ENCODE results near the gene SMPD3.

SMPD3 gene

GRCh38 chr16:68380676-68381362 is 67.5 kb downstream of the SMPD3 start:
- DNase-seq (ENCODE audit: low spot score), result no peak

- DNase-seq (ENCODE audit: low spot score), result no peak
Observed at GRCh38 chr16:68380348-68380670, 68.0 kb downstream of the SMPD3 start.

DNA sequence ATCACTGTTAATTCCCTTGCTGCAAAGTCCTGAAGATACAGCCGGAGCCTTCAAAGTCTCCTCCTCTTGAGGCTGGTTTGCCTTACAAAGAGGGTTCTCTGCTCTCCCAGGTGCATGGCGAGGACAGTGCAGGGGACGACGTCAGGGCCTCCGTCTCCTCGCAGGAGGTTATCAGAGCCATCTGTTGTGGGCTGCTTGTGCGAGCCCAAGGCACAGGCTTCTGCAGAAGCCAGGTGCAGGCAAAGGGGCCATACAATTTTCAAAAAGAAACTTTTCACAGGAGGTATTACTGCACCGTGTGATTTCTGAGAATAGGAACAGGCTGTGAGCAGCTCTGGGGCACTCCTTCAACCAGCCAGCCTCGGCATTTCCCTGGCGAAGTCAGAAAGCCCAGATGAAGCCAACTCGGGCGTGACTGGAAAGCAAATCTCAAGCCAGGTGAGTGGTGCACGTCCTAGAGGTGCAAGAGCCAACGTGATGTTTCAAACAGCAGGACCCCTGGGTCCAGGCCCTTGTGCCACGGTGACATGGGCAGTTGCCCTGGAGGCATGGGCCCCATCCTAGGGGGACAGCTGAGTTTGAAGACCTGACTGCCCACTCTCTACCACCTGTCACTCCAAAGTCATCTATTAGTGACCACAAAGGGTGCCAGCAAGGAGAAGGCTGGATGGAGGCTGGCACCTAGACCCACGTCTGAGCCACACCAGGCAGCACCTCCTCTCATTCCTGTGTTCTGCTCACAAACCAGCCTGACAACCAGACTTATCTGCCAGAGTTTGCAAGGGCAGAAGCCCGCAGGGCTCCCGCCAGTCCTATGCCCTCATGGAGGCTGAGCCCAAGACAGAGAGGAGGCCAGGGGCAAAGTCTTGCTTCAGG is 68.6 kb downstream of the SMPD3 start:
- DNase-seq (ENCODE audit: low spot score), result no peak

DNA sequence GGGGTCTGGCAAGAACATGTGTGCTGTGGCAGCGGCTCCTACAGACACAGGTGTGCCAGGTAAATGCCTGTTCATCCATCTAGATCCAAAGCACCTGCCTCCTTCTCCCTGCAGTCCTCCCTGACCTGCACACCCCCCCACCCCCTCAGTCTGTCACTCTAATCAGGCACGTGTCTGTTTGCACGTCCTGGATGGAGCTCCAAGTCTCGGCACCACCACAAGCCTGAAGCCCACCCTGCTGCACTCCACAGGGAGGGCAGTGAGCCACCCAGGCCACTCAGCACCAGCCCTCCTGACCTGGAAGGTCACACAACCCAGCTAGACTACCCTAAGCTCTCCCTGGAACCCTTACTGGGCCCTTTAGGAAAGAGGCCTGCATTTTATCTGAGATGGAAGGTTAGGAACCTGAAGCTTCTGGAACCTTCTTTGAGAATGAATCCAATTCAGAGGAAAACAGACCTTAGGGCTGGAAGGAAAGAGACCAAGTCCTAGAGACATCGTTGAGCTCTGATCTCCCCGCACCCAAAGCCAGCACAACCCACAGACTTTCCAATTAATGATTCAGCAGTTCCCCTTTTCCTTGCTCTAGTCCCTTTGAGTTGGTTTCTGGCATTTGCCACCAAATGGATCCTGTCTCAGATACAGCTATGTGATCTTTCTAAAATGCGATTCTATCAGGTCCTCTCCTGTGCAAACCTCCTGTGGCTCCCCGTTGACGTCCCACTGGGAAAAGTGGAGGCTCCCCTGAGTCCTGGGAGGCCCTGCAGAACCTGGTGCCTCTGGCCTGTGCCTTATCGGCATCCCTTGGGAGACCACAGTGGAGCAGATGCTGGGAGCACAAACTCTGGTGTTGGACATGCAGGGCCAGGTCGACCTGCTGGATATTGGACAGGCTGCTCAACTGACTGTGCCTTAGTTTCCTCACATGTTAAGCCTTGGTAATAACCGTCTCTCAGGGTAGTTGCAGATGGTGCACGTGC is 69.6 kb downstream of the SMPD3 start:
- no peak for DNase-seq (ENCODE audit: low spot score)

DNA sequence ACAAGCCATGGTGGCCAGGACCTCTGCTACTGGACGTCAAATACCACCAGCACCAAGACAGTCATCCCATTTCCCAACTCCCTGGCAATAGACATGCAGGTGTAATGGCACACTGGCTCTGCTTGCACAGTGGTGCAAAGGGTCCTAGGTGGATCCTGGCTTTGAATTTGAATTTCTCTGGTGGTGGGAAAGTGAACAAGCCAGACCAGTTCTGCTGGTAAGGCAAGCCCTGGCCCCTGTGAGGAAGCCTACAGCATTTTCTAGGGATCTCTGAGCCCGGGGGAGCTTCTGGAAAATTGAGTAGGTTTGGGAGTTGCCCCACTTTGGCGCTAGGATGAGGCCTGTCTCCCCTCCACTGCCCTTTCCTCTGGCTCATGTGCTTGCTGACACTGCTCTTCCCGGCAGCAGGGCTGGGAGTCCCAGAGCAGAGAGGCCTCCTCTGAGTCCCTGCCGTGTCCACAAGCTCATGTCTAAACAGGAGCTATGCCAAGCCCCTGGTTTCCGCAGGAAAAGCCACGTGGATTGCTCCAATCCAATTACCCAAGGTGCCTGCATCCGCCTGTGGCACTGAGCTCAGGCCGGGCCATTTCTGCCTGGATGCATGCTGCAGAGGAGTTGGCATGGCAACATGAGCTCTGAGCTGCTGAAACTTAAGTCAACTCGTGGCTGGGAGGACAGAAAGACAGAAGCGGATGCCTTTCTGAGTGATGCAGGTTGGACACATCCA is 70.5 kb downstream of the SMPD3 start:
- no peak for DNase-seq (ENCODE audit: low spot score)

DNA sequence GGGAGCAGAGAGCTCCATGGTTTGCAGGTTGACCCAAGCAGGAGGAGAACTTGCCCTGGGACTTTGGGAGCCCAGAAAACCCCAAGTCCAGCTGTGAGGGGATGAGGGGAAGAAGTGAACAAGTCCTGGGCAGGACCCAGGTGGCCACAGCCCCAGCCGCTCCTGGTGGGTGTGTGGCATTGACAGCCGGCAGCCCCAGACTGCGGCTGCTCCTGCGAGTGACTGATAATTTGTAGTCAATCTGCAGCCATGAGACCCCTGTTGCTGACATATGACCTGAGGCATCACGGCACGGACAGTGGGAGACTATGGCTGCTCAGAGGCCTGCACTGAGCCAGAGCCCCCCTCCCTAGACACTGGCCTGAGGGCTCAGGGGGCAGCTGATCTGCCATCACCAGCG is 71.1 kb downstream of the SMPD3 start:
- no peak for DNase-seq (ENCODE audit: low spot score)

GRCh38 chr16:68376590-68376989 is 71.7 kb downstream of the SMPD3 start:
- DNase-seq (ENCODE audit: low spot score), result no peak

GRCh38 chr16:68375801-68376536 is 72.3 kb downstream of the SMPD3 start:
- DNase-seq (ENCODE audit: low spot score), result no peak

- no peak for DNase-seq (ENCODE audit: low spot score)
Observed at GRCh38 chr16:68374961-68375660, 73.2 kb downstream of the SMPD3 start.

GRCh38 chr16:68374246-68374805 is 74.0 kb downstream of the SMPD3 start:
- no peak for DNase-seq (ENCODE audit: low spot score)

DNA sequence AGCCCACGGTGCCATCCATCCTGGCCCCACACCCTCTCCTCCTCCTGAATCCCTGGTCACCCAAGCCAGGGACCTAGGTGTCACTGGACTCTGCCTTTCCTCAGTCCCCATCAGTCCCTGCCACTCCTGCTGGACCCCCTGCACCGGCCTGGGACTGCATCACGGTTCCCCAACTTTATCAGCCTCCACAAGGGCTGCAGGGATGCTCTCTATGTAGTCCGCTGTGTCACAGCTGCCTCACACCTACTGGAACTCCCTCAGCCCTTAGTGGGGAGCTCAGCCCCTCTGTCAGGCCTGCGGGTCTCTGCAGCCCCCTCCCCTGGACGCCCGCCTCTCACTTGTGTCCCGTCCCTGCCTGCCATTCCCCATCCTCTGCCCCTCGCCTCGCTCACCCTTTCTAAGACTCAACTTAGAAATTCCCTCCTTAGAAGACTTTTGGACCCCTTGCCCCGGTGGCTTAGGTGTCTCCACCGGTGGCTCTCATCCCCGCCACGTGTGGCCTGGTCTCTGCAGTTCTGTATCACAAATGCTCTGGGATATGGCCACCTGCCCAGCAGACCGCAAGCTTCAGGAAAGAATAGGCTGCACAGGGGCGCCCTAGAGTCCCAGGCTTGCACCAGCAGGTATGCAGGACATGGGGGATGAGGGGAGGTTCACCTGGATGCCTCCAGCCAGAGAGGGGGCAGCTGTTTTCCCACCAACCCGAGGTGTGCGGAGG is 74.6 kb downstream of the SMPD3 start:
- no peak for DNase-seq (ENCODE audit: low spot score)

DNA sequence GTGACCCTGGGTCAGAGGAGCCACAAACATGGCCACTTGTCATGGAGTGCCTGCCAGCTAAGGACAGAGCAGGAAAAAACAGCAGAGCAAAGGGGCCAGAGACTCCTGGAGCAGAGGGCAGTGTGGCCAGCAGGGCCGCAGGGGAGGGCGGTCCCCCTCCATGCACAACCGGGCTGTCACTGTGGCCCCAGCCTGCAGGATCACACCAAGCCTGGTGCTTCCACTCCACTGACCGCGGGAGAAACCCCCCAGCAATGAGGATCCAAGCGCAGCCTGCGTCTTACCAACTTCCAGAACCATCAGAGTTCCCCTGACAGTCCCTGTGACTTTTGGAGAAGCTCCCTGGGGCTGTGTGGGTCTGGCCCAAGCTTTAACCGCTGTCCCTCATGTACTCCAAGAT is 75.5 kb downstream of the SMPD3 start:
- DNase-seq (ENCODE audit: low spot score), result no peak

DNA sequence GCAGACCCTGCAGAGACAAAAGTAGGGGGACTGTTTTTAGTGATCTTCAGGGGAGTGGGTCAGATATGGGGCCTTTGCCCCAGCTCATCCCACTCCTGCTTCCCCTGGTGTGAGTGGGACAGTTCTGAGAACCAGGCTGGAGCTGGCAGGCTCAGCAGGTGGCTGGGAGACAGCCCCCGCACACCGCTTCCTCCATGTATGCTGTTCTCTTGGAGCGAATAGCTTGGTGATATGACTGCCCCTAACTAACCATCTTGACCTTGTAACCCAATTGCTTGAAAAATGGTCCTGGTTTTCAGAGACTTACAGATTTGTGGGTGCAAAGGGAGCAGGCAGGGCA is 76.0 kb downstream of the SMPD3 start:
- no peak for DNase-seq (ENCODE audit: low spot score)

- no peak for DNase-seq (ENCODE audit: low spot score)
Observed at GRCh38 chr16:68371706-68372380, 76.5 kb downstream of the SMPD3 start.

DNA sequence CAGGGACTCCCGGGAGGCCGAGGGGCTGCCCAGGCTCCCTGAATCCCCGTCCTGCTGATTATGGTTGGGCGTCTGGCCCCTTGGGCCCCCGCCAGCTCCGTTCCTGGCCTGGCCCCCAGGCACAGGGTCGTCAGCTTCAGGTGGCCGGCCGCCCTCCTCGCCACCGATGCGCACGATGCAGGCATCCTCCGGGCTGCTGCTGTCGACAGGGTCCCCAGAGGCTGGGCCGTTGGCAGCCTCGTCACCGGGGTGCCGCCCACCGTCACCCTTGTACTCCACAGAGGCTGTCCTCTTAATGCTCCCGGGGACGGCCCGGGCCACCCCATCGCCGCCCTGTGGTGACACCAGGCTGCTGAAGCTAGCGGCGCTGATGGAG is 77.0 kb downstream of the SMPD3 start:
- DNase-seq (ENCODE audit: low spot score), result no peak

DNA sequence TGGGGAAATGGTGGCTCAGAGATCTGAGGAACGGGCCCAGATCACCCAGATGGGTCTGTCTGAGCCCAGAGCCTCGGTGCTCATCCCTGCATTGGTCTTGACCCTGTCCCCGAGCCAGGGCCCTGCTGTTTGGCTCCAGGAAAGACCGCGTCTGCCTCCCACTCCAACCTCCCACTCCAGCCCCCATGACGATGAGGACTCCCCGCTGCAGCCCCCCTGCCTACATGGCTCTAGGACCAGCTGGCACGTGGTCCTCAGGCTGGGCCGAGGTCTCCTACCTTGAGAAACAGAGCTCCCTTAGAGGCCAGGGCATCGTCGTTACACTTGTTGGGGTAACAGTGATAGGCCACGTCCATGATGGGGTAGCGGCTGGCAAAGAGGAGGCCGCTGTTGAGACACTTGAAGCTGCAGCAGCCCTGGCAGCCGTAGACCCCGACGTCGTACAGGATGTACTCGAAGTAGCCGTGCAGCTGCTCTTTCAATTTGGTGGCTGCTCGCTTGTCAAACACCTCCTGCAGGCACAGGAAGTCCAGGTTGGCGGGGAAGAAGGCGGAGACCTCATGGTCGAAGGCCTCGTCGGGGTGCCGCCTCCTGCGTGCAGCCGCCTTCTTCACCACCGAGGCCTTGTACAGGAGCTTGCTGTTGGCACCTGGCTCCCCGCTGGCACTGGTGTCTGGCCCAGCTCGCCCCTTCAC is 77.6 kb downstream of the SMPD3 start:
- no peak for DNase-seq (ENCODE audit: low spot score)

GRCh38 chr16:68369697-68370580 is 78.4 kb downstream of the SMPD3 start:
- DNase-seq (ENCODE audit: low spot score), result no peak

All from GM03348 (cell line).